Suprapubic skin (tissue), 4 donors: ENCODE measurements around the gene ASTN2. TPM values are rescaled to one million over a fixed set of nuclear protein-coding genes. Genes with fewer than 3 reads are reported as not detected.

Experiments
- DNase-seq, 2 donors: peaks; one replicate each; pipeline ENCODE4 v3.0.0-alpha.2; 2019; ENCODE audit warnings: low spot score in 2 of 2
- H3K27ac ChIP-seq: fragments of 200-600 bp; sonication (generic); one replicate; pipeline ENCODE4 v1.5.1; 2019
- H3K27me3 ChIP-seq: fragments of 200-600 bp; sonication (generic); one replicate; pipeline ENCODE4 v1.5.1; 2019
- H3K36me3 ChIP-seq: fragments of 200-600 bp; sonication (generic); one replicate; pipeline ENCODE4 v1.5.1; 2019
- H3K4me1 ChIP-seq: fragments of 200-600 bp; sonication (generic); one replicate; pipeline ENCODE4 v1.5.1; 2019
- H3K4me3 ChIP-seq: fragments of 200-600 bp; sonication (generic); one replicate; pipeline ENCODE4 v1.5.1; 2019; ENCODE audit warnings: mild to moderate bottlenecking
- H3K9me3 ChIP-seq: fragments of 200-600 bp; sonication (generic); one replicate; pipeline ENCODE4 v1.5.1; 2019
- EP300 ChIP-seq: sonication (generic); formaldehyde crosslinking; IDR thresholded peaks from one replicate; pipeline ENCODE4 v1.6.1; 2017; ENCODE audit warnings: antibody characterized with exemption
- POLR2A ChIP-seq, 2 donors: fragments of 450-650 bp; IDR thresholded peaks; one replicate each; pipeline ENCODE4 v1.6.1; 2017; ENCODE audit warnings: antibody characterized with exemption in 2 of 2, mild to moderate bottlenecking in 2 of 2, moderate library complexity in 2 of 2
- POLR2AphosphoS5 ChIP-seq, 3 donors: sonication (generic); formaldehyde crosslinking; IDR thresholded peaks; one replicate each; pipeline ENCODE4 v1.6.1; 2017; ENCODE audit warnings: antibody characterized with exemption in 3 of 3
- WGBS: methylation state at CpG from one replicate; pipeline ENCODE4 v1.1.5; 2018; 5-methylcytosine and 5-hydroxymethylcytosine counted together
- total RNA-seq, 4 donors: library from RNA; depleted of rRNA; stranded (reverse); fragments of >200 nt; gene quantifications; one replicate each; pipeline ENCODE4 v1.1.0, GENCODE V29; 2016
- TF ChIP-seq, protein P1 (sequence below), 2 donors: fragments of 200-600 bp in 1 of 2; fragments of 450-650 bp in 1 of 2; sonication (generic) in 1 of 2; IDR thresholded peaks; one replicate each; pipeline ENCODE4 v1.5.1; 2016 to 2019; ENCODE audit warnings: antibody characterized with exemption in 2 of 2, mild to moderate bottlenecking in 1 of 2, moderate library complexity in 1 of 2

The ASTN2 gene
- total RNA-seq, 4 donors from 2014 or later = 2.0 to 6.9 (median 3.8) TPM

GRCh38 chr9:116985596-116985995 lies 429.3 kb downstream of the ASTN2 start:
- H3K27me3 ChIP-seq = no peaks in the 10 kb centered on the region
- H3K27ac ChIP-seq = no peak overlapping the region
- TF ChIP-seq, protein P1, sequence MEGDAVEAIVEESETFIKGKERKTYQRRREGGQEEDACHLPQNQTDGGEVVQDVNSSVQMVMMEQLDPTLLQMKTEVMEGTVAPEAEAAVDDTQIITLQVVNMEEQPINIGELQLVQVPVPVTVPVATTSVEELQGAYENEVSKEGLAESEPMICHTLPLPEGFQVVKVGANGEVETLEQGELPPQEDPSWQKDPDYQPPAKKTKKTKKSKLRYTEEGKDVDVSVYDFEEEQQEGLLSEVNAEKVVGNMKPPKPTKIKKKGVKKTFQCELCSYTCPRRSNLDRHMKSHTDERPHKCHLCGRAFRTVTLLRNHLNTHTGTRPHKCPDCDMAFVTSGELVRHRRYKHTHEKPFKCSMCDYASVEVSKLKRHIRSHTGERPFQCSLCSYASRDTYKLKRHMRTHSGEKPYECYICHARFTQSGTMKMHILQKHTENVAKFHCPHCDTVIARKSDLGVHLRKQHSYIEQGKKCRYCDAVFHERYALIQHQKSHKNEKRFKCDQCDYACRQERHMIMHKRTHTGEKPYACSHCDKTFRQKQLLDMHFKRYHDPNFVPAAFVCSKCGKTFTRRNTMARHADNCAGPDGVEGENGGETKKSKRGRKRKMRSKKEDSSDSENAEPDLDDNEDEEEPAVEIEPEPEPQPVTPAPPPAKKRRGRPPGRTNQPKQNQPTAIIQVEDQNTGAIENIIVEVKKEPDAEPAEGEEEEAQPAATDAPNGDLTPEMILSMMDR (IDR thresholded peaks at IDR 0.05) = no peak
- TF ChIP-seq POLR2AphosphoS5 (IDR thresholded peaks at IDR 0.05) = no peak
- DNase-seq = no peak
- H3K4me3 ChIP-seq = no peak overlapping the region
- WGBS = 91% methylated on average over 4 of the region's 4 CpGs
- H3K9me3 ChIP-seq = no peaks in the 10 kb centered on the region
- H3K4me1 ChIP-seq = no peaks in the 10 kb centered on the region
- H3K36me3 ChIP-seq = no peaks in the 10 kb centered on the region

- no peak for DNase-seq
- H3K9me3 ChIP-seq = no peaks in the 10 kb centered on the region
- WGBS = 74% methylated on average over 2 of the region's 2 CpGs
- H3K4me1 ChIP-seq = no peaks in the 10 kb centered on the region
- no peaks in the 10 kb centered on the region for H3K27me3 ChIP-seq
- H3K36me3 ChIP-seq = no peaks in the 10 kb centered on the region
- H3K4me3 ChIP-seq = no peak overlapping the region
- TF ChIP-seq, protein P1 (IDR thresholded peaks at IDR 0.05) = no peak
- TF ChIP-seq EP300 (no peak), POLR2A (IDR thresholded peaks at IDR 0.05) (no peak), POLR2AphosphoS5 (IDR thresholded peaks at IDR 0.05) (no peak)
- H3K27ac ChIP-seq = no peak overlapping the region
Observed at GRCh38 chr9:116984111-116984510, 430.7 kb downstream of the ASTN2 start.

- H3K4me1 ChIP-seq = no peaks in the 10 kb centered on the region
- TF ChIP-seq, protein P1 (IDR thresholded peaks at IDR 0.05) = no peak
- TF ChIP-seq POLR2A (IDR thresholded peaks at IDR 0.05) = no peak
- no peak for TF ChIP-seq EP300
- TF ChIP-seq POLR2AphosphoS5 (IDR thresholded peaks at IDR 0.05) = no peak
- H3K9me3 ChIP-seq = no peaks in the 10 kb centered on the region
- no peak for DNase-seq
- H3K36me3 ChIP-seq = no peaks in the 10 kb centered on the region
- no peaks in the 10 kb centered on the region for H3K27me3 ChIP-seq
- no peak overlapping the region for H3K27ac ChIP-seq
- no peak overlapping the region for H3K4me3 ChIP-seq
Observed at GRCh38 chr9:116980582-116981120, 434.2 kb downstream of the ASTN2 start.

DNA sequence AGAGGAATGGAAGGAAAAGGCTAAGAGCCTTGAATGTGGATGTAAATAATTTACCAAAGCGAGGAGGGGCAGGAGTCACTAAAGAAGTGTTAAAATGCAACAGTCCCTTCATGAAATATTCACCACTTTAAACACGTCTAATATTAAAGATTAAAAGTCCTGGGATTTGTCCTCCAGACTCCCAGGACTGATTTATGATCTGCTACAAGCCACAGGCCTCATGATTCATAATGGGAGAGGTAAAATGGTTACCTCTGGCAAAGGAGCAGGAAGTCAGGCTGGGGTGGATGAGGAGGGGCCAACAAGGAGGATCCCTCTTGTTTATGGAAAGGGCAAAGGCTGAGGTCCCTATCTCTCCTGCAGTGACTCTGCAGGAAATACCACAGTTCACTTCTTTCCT lies 435.4 kb downstream of the ASTN2 start:
- no peaks in the 10 kb centered on the region for H3K27me3 ChIP-seq
- 33% methylated on average over 2 of the region's 2 CpGs for WGBS
- no peak overlapping the region for H3K27ac ChIP-seq
- H3K4me3 ChIP-seq = no peak overlapping the region
- no peak for TF ChIP-seq POLR2AphosphoS5 (IDR thresholded peaks at IDR 0.05)
- TF ChIP-seq, protein P1 (IDR thresholded peaks at IDR 0.05) = no peak
- no peak for DNase-seq
- H3K4me1 ChIP-seq = no peaks in the 10 kb centered on the region
- no peaks in the 10 kb centered on the region for H3K36me3 ChIP-seq
- no peaks in the 10 kb centered on the region for H3K9me3 ChIP-seq

DNA sequence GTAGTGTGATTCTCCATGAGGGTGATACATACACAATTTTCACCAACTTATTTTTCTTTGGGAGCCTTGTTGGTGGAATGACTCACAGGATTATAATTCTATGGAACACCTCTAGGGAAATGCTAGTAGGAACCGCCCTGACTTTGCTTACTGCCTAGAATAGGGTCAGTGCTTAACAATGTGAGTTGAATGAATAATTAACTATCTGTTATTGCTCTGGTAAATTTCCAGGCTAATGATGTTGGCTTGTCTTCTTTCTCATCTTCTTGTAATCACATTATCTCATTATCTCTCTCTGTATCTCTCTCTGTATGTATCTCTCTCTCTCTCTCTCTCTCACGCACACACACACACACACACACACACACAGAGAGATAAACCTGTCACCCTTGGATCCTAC lies 436.7 kb downstream of the ASTN2 start:
- no peaks in the 10 kb centered on the region for H3K27me3 ChIP-seq
- H3K4me1 ChIP-seq = no peaks in the 10 kb centered on the region
- H3K9me3 ChIP-seq = no peaks in the 10 kb centered on the region
- 63% methylated on average over 2 of the region's 2 CpGs for WGBS
- H3K4me3 ChIP-seq = no peak overlapping the region
- DNase-seq = no peak
- H3K27ac ChIP-seq = no peak overlapping the region
- TF ChIP-seq, protein P1 (IDR thresholded peaks at IDR 0.05) = no peak
- H3K36me3 ChIP-seq = no peaks in the 10 kb centered on the region
